Stomach (tissue), 4 donors: ENCODE data around the gene TRPM1.

Experiments used
- POLR2A ChIP-seq, 4 donors: fragments of 450-650 bp; IDR thresholded peaks; one replicate each; pipeline ENCODE4 v1.6.1; 2016; ENCODE audit warnings: antibody characterized with exemption in 4 of 4, control low read depth in 2 of 4, mild to moderate bottlenecking in 1 of 4, moderate library complexity in 1 of 4
- POLR2AphosphoS5 ChIP-seq, 3 donors: sonication (generic); formaldehyde crosslinking; IDR thresholded peaks; one replicate each; pipeline ENCODE4 v1.6.1; 2016; ENCODE audit warnings: antibody characterized with exemption in 3 of 3
- TF ChIP-seq, protein P1 (sequence below), 7 experiments: fragments of 450-650 bp in 4 of 7; fragments of 200-600 bp in 3 of 7; sonication (generic) in 3 of 7; IDR thresholded peaks; one replicate each; pipeline ENCODE4 v1.5.1; 2016 to 2019; ENCODE audit warnings: antibody characterized with exemption in 7 of 7, control low read depth in 2 of 7, mild to moderate bottlenecking in 1 of 7

- TF ChIP-seq, protein P1, sequence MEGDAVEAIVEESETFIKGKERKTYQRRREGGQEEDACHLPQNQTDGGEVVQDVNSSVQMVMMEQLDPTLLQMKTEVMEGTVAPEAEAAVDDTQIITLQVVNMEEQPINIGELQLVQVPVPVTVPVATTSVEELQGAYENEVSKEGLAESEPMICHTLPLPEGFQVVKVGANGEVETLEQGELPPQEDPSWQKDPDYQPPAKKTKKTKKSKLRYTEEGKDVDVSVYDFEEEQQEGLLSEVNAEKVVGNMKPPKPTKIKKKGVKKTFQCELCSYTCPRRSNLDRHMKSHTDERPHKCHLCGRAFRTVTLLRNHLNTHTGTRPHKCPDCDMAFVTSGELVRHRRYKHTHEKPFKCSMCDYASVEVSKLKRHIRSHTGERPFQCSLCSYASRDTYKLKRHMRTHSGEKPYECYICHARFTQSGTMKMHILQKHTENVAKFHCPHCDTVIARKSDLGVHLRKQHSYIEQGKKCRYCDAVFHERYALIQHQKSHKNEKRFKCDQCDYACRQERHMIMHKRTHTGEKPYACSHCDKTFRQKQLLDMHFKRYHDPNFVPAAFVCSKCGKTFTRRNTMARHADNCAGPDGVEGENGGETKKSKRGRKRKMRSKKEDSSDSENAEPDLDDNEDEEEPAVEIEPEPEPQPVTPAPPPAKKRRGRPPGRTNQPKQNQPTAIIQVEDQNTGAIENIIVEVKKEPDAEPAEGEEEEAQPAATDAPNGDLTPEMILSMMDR (IDR thresholded peaks at IDR 0.05): no peak
- TF ChIP-seq POLR2A (IDR thresholded peaks at IDR 0.05) (no peak), POLR2AphosphoS5 (IDR thresholded peaks at IDR 0.05) (no peak)
Measured at GRCh38 chr15:30969724-30970123, 131.8 kb downstream of the TRPM1 start.
